ENCODE data around the gene GNG4.
"Not testable (repeated sequence)": the region's sequence is repeated elsewhere in the genome, so short reads cannot be mapped to it uniquely, and the experiment has no call there.

GNG4 gene

GRCh38 chr1:235625831-235626230, 23.8 kb downstream of the GNG4 start:
- DNase-seq (ENCODE audit: low spot score) = no peak

- no peak for DNase-seq (ENCODE audit: low spot score)
Measured at GRCh38 chr1:235625340-235625739, 24.2 kb downstream of the GNG4 start.

- DNase-seq (ENCODE audit: low spot score) = no peak
Measured at GRCh38 chr1:235624721-235625333, 24.8 kb downstream of the GNG4 start.

GRCh38 chr1:235622936-235623779, 26.4 kb downstream of the GNG4 start:
- no peak for DNase-seq (ENCODE audit: low spot score)

- not testable (repeated sequence) for DNase-seq (ENCODE audit: low spot score)
Measured at GRCh38 chr1:235619149-235619548, 30.4 kb downstream of the GNG4 start.

- DNase-seq (ENCODE audit: low spot score) = no peak
Measured at GRCh38 chr1:235617808-235618207, 31.8 kb downstream of the GNG4 start.

GRCh38 chr1:235617140-235617539, 32.4 kb downstream of the GNG4 start:
- no peak for DNase-seq (ENCODE audit: low spot score)

- no peak for DNase-seq (ENCODE audit: low spot score)
Measured at GRCh38 chr1:235614442-235614954, 35.1 kb downstream of the GNG4 start.

GRCh38 chr1:235613602-235614001, 36.0 kb downstream of the GNG4 start:
- no peak for DNase-seq (ENCODE audit: low spot score)

- DNase-seq (ENCODE audit: low spot score) = no peak
Measured at GRCh38 chr1:235612761-235613160, 36.8 kb downstream of the GNG4 start.

- no peak for DNase-seq (ENCODE audit: low spot score)
Measured at GRCh38 chr1:235610157-235610556, 39.4 kb downstream of the GNG4 start.

- no peak for DNase-seq (ENCODE audit: low spot score)
Measured at GRCh38 chr1:235608278-235608677, 41.3 kb downstream of the GNG4 start.

- no peak for DNase-seq (ENCODE audit: low spot score)
Measured at GRCh38 chr1:235607284-235607683, 42.3 kb downstream of the GNG4 start.

- no peak for DNase-seq (ENCODE audit: low spot score)
Measured at GRCh38 chr1:235601104-235601503, 48.5 kb downstream of the GNG4 start.

- no peak for DNase-seq (ENCODE audit: low spot score)
Measured at GRCh38 chr1:235599536-235599935, 50.0 kb downstream of the GNG4 start.

GRCh38 chr1:235597867-235598553, 51.6 kb downstream of the GNG4 start:
- DNase-seq (ENCODE audit: low spot score) = no peak

- DNase-seq (ENCODE audit: low spot score) = no peak
Measured at GRCh38 chr1:235595079-235595478, 54.5 kb downstream of the GNG4 start.

GRCh38 chr1:235594281-235594895, 55.2 kb downstream of the GNG4 start:
- DNase-seq (ENCODE audit: low spot score) = not testable (repeated sequence)

- DNase-seq (ENCODE audit: low spot score) = no peak
Measured at GRCh38 chr1:235588916-235589515, 60.6 kb downstream of the GNG4 start.

- DNase-seq (ENCODE audit: low spot score) = no peak
Measured at GRCh38 chr1:235588156-235588555, 61.4 kb downstream of the GNG4 start.

GRCh38 chr1:235586992-235587391, 62.6 kb downstream of the GNG4 start:
- DNase-seq (ENCODE audit: low spot score) = no peak

- no peak for DNase-seq (ENCODE audit: low spot score)
Measured at GRCh38 chr1:235586413-235586812, 63.2 kb downstream of the GNG4 start.

Data from hematopoietic multipotent progenitor cell treated with erythropoietin and hydrocortisone succinate and interleukin-3 and kit ligand, for 17 days (in vitro differentiated cells).